ENCODE measurements around the gene DAZAP1. TPM values are rescaled to one million over a fixed set of nuclear protein-coding genes. Genes with fewer than 3 reads are reported as not detected.
A peak's percentile ranks its signal among the peaks of the same experiment; 100 is the strongest.

The DAZAP1 gene
- total and polyA plus RNA-seq, 2 of the 4 experiments (the other 2 are of a cell fraction), result 22.0 to 62.8 TPM

DNA sequence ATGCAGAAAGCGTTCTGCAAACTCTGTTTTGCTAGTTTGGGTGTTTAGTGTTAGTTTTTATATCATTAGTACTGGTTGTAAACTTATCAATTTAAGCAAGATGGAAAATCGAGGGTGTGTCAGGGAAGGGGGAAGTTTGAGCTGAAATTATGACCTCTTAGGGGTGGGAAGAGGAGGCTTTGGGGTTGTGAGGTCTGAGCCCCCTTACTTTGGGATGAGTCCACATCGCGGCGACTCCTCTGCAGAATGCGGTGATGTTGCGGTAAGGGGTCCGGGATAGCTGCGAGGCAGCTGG, 24.4 kb upstream of the DAZAP1 start:
- TF ChIP-seq RAD21 (IDR thresholded peaks at IDR 0.05; ENCODE audit: low read length), result 0 out of 2 replicates have a peak, but pooled peaks have one; percentile 15
- no peak for TF ChIP-seq MAFK (IDR thresholded peaks at IDR 0.05; ENCODE audit: low read depth, low read length)
- in situ Hi-C loops (cut with MboI; ENCODE audit: low sequenced_read_pairs) (no loop called here), dilution Hi-C loops (cut with HindIII; ENCODE audit: low sequenced_read_pairs, unreplicated experiment) (no loop called here), intact Hi-C loops (cut with micrococcal nuclease) (loop anchor here (1.0 kb wide), 1 partner anchor 104 kb away; no protein-coding TSS in a partner anchor)
- BruUV-seq (replicated peaks), result no TSS peak
- H3K27ac ChIP-seq (ENCODE audit: insufficient read depth, low read length), result no peak overlapping the region
- H2BK20ac ChIP-seq (ENCODE audit: low read depth, low read length), result no peak overlapping the region
- ChIA-PET CTCF (no interaction called here), POLR2A (ENCODE audit: unreplicated experiment) (no interaction called here)
- H3K18ac ChIP-seq (ENCODE audit: low read depth, low read length), result no peak overlapping the region
- no peak overlapping the region for H4K8ac ChIP-seq (ENCODE audit: low read depth in 2 of 2, low read length in 2 of 2)
- H2BK5ac ChIP-seq (ENCODE audit: low read depth, low read length, poor library complexity, severe bottlenecking), result no peak overlapping the region
- H2BK120ac ChIP-seq (ENCODE audit: low read depth, low read length), result no peak overlapping the region
- H2AK5ac ChIP-seq (ENCODE audit: low read depth, low read length), result no peak overlapping the region
- no peaks in the 10 kb centered on the region for H3K9me3 ChIP-seq (ENCODE audit: control insufficient read depth, insufficient read depth, low read length)
- H4K20me1 ChIP-seq (ENCODE audit: insufficient read depth, low read length), result peaks cover 9% of the 10 kb centered on the region
- WGBS, 2 experiments (ENCODE audit: extremely low coverage in 2 of 2, insufficient read length in 1 of 2), result 6% methylated on average over 3 of the region's 9 CpGs; no CpG with 5 or more reads in 1 of the 2 experiments
- no peak overlapping the region for H3K23ac ChIP-seq (ENCODE audit: low read depth, low read length)
- no peak overlapping the region for H3K9ac ChIP-seq (ENCODE audit: low read depth, low read length)
- H3K79me1 ChIP-seq (ENCODE audit: low read depth in 1 of 2, low read length in 2 of 2), result peaks cover 9 to 37% of the 10 kb centered on the region in 2 experiments; a peak in 3 of 4 replicates
- H3K36me3 ChIP-seq (ENCODE audit: control insufficient read depth, insufficient read depth, low read length), result peaks cover 4% of the 10 kb centered on the region; the same call in 1 of the 2 replicates
- no peak for ATAC-seq (ENCODE audit: low read depth)
- H2AFZ ChIP-seq (replicated peaks; ENCODE audit: low read length, poor library complexity), result peak overlapping the region; percentile 73
- H2AK9ac ChIP-seq (replicated peaks; ENCODE audit: low read depth, low read length, poor library complexity), result no peak overlapping the region
- H4K91ac ChIP-seq (ENCODE audit: insufficient read depth, low read depth, low read length), result no peak overlapping the region
- H3K4ac ChIP-seq (ENCODE audit: low read depth, low read length), result no peak overlapping the region
- no peak overlapping the region for H3K4me2 ChIP-seq (ENCODE audit: low read depth, low read length)
- H3K4me1 ChIP-seq (ENCODE audit: control insufficient read depth, insufficient read depth, low read length), result no peaks in the 10 kb centered on the region
- H3K27me3 ChIP-seq (ENCODE audit: control insufficient read depth, insufficient read depth, low read length), result no peaks in the 10 kb centered on the region
- H3K4me3 ChIP-seq (ENCODE audit: insufficient read depth, low read depth, low read length), result no peak overlapping the region
- H3K9me1 ChIP-seq (ENCODE audit: insufficient read depth, low read length), result no peaks in the 10 kb centered on the region
- no peak overlapping the region for H2BK15ac ChIP-seq (ENCODE audit: low read depth, low read length)
- H3K56ac ChIP-seq (ENCODE audit: extremely low read depth, insufficient read depth, low read length), result no peak overlapping the region
- DNase-seq, result peak; percentile 88
- H4K5ac ChIP-seq (ENCODE audit: low read depth, low read length), result no peak overlapping the region
- no peak overlapping the region for H3K14ac ChIP-seq (replicated peaks; ENCODE audit: low read depth, low read length)
